ENCODE data around the gene TBL1XR1. TPM values are rescaled to one million over a fixed set of nuclear protein-coding genes. Genes with fewer than 3 reads are reported as not detected.
"Not testable (repeated sequence)": the region's sequence is repeated elsewhere in the genome, so short reads cannot be mapped to it uniquely, and the experiment has no call there.

TBL1XR1 gene
- total RNA-seq, 1 donor from 2014 or later: 142 TPM

- not testable (repeated sequence) for DNase-seq (ENCODE audit: low spot score)
Observed at GRCh38 chr3:177184602-177185001, 12.7 kb downstream of the TBL1XR1 start.

- DNase-seq (ENCODE audit: low spot score): no peak
Observed at GRCh38 chr3:177182352-177182751, 14.9 kb downstream of the TBL1XR1 start.

- no peak for DNase-seq (ENCODE audit: low spot score)
Observed at GRCh38 chr3:177181418-177181817, 15.9 kb downstream of the TBL1XR1 start.

- no peak for DNase-seq (ENCODE audit: low spot score)
Observed at GRCh38 chr3:177180506-177180905, 16.8 kb downstream of the TBL1XR1 start.

- DNase-seq (ENCODE audit: low spot score): no peak
Observed at GRCh38 chr3:177179281-177180067, 17.8 kb downstream of the TBL1XR1 start.

GRCh38 chr3:177177749-177178221 lies 19.5 kb downstream of the TBL1XR1 start:
- no peak for DNase-seq (ENCODE audit: low spot score)

- no peak for DNase-seq (ENCODE audit: low spot score)
Observed at GRCh38 chr3:177174607-177175170, 22.6 kb downstream of the TBL1XR1 start.

GRCh38 chr3:177169936-177170722 lies 27.2 kb downstream of the TBL1XR1 start:
- no peak for DNase-seq (ENCODE audit: low spot score)

- no peak for DNase-seq (ENCODE audit: low spot score)
Observed at GRCh38 chr3:177168431-177168830, 28.9 kb downstream of the TBL1XR1 start.

GRCh38 chr3:177162742-177163141 lies 34.5 kb downstream of the TBL1XR1 start:
- DNase-seq (ENCODE audit: low spot score): no peak

- DNase-seq (ENCODE audit: low spot score): not testable (repeated sequence)
Observed at GRCh38 chr3:177161603-177162002, 35.7 kb downstream of the TBL1XR1 start.

GRCh38 chr3:177158461-177158860 lies 38.8 kb downstream of the TBL1XR1 start:
- DNase-seq (ENCODE audit: low spot score): no peak

GRCh38 chr3:177157492-177157891 lies 39.8 kb downstream of the TBL1XR1 start:
- DNase-seq (ENCODE audit: low spot score): no peak

GRCh38 chr3:177154733-177155132 lies 42.5 kb downstream of the TBL1XR1 start:
- no peak for DNase-seq (ENCODE audit: low spot score)

GRCh38 chr3:177150970-177151627 lies 46.2 kb downstream of the TBL1XR1 start:
- DNase-seq (ENCODE audit: low spot score): no peak

- DNase-seq (ENCODE audit: low spot score): no peak
Observed at GRCh38 chr3:177150218-177150916, 46.9 kb downstream of the TBL1XR1 start.

GRCh38 chr3:177149106-177149505 lies 48.2 kb downstream of the TBL1XR1 start:
- no peak for DNase-seq (ENCODE audit: low spot score)

- DNase-seq (ENCODE audit: low spot score): no peak
Observed at GRCh38 chr3:177147790-177148189, 49.5 kb downstream of the TBL1XR1 start.

- DNase-seq (ENCODE audit: low spot score): no peak
Observed at GRCh38 chr3:177146646-177147045, 50.6 kb downstream of the TBL1XR1 start.

GRCh38 chr3:177145954-177146353 lies 51.3 kb downstream of the TBL1XR1 start:
- no peak for DNase-seq (ENCODE audit: low spot score)

GRCh38 chr3:177145381-177145780 lies 51.9 kb downstream of the TBL1XR1 start:
- no peak for DNase-seq (ENCODE audit: low spot score)

Measured in mesenteric fat pad (tissue), 1 donor.